Testis (tissue), 2 donors: Measurements from ENCODE around the gene MYMX.

Experiments
- POLR2A ChIP-seq: fragments of 450-650 bp; IDR thresholded peaks from one replicate; pipeline ENCODE4 v1.6.1; 2017; ENCODE audit warnings: antibody characterized with exemption, mild to moderate bottlenecking, moderate library complexity
- TF ChIP-seq, protein P1 (sequence below), 3 experiments: fragments of 450-650 bp in 2 of 3; fragments of 200-600 bp in 1 of 3; sonication (generic) in 1 of 3; IDR thresholded peaks; one replicate each; pipeline ENCODE4 v1.5.1; 2016 to 2019; ENCODE audit warnings: antibody characterized with exemption in 3 of 3, mild to moderate bottlenecking in 2 of 3, moderate library complexity in 1 of 3

GRCh38 chr6:44265722-44266233, 49.1 kb downstream of the MYMX start:
- TF ChIP-seq, protein P1, sequence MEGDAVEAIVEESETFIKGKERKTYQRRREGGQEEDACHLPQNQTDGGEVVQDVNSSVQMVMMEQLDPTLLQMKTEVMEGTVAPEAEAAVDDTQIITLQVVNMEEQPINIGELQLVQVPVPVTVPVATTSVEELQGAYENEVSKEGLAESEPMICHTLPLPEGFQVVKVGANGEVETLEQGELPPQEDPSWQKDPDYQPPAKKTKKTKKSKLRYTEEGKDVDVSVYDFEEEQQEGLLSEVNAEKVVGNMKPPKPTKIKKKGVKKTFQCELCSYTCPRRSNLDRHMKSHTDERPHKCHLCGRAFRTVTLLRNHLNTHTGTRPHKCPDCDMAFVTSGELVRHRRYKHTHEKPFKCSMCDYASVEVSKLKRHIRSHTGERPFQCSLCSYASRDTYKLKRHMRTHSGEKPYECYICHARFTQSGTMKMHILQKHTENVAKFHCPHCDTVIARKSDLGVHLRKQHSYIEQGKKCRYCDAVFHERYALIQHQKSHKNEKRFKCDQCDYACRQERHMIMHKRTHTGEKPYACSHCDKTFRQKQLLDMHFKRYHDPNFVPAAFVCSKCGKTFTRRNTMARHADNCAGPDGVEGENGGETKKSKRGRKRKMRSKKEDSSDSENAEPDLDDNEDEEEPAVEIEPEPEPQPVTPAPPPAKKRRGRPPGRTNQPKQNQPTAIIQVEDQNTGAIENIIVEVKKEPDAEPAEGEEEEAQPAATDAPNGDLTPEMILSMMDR (IDR thresholded peaks at IDR 0.05), result no peak
- TF ChIP-seq POLR2A, result no peak
